Measurements from ENCODE around the gene ADAP1. TPM values are rescaled to one million over a fixed set of nuclear protein-coding genes. Genes with fewer than 3 reads are reported as not detected.

The ADAP1 gene
- polyA plus RNA-seq, 3 donors, result 49.1 to 117 (median 72.2) TPM

GRCh38 chr7:859359-860030, 95.0 kb downstream of the ADAP1 start:
- Histone ChIP-seq H3K4me1 (ENCODE audit: control insufficient read depth in 1 of 2, insufficient read depth in 2 of 2, low read length in 2 of 2) (no peaks in the 10 kb centered on the region), H3K9me3 (replicated peaks in 1 of 2; ENCODE audit: control insufficient read depth in 1 of 2, insufficient read depth in 1 of 2, low read length in 2 of 2) (no peaks in the 10 kb centered on the region), H3K27ac (ENCODE audit: low read depth in 1 of 2, low read length in 2 of 2) (no peak overlapping the region), H3K9ac (ENCODE audit: insufficient read depth, low read length, poor library complexity, severe bottlenecking) (no peak overlapping the region), H3K4me3 (replicated peaks in 1 of 3; ENCODE audit: low read depth in 2 of 3, low read length in 3 of 3) (no peak overlapping the region), H3K79me2 (ENCODE audit: insufficient read depth, low read length) (no peaks in the 10 kb centered on the region), H3K4me2 (replicated peaks; ENCODE audit: extremely low read depth, low read length, poor library complexity, severe bottlenecking) (no peak overlapping the region), H2AFZ (ENCODE audit: insufficient read depth, low read depth, low read length, poor library complexity, severe bottlenecking) (no peak overlapping the region), H3K36me3 (replicated peaks in 1 of 2; ENCODE audit: control insufficient read depth in 1 of 2, insufficient read depth in 2 of 2, low read length in 2 of 2) (peaks cover 70 to 98% of the 10 kb centered on the region in 2 donors), H3K27me3 (ENCODE audit: control insufficient read depth in 2 of 2, insufficient read depth in 2 of 2, low read length in 2 of 2) (no peaks in the 10 kb centered on the region), H4K20me1 (ENCODE audit: insufficient read depth, low read length) (no peaks in the 10 kb centered on the region)
- Mint-ChIP-seq H3K27me3 (ENCODE audit: low read depth in 3 of 3) (peaks cover 0 to 3% (median 0%) of the 10 kb centered on the region in 3 donors), H3K4me3 (no peak overlapping the region), H3K27ac (no peak overlapping the region), H3K36me3 (peaks cover 85 to 96% of the 10 kb centered on the region in 2 donors), H3K4me1 (no peaks in the 10 kb centered on the region), H3K9me3 (no peaks in the 10 kb centered on the region)
- no peak for TF ChIP-seq CTCF (IDR thresholded peaks at IDR 0.05)
- WGBS (ENCODE audit: insufficient coverage), result 87% methylated on average over 3 of the region's 16 CpGs
- DNase-seq, result no peak
- intact Hi-C loops (cut with micrococcal nuclease), result no loop called here

GRCh38 chr7:857661-858060, 96.8 kb downstream of the ADAP1 start:
- Mint-ChIP-seq H3K36me3 (peaks cover 92 to 97% of the 10 kb centered on the region in 2 donors), H3K9me3 (no peaks in the 10 kb centered on the region), H3K4me3 (no peak overlapping the region), H3K27me3 (ENCODE audit: low read depth in 3 of 3) (peaks cover 0 to 3% (median 0%) of the 10 kb centered on the region in 3 donors), H3K27ac (no peak overlapping the region), H3K4me1 (no peaks in the 10 kb centered on the region)
- DNase-seq, result no peak
- H3K9me3 ChIP-seq (replicated peaks in 1 of 2; ENCODE audit: control insufficient read depth in 1 of 2, insufficient read depth in 1 of 2, low read length in 2 of 2), result no peaks in the 10 kb centered on the region
- H3K27ac ChIP-seq (ENCODE audit: low read depth in 1 of 2, low read length in 2 of 2), result no peak overlapping the region
- H3K27me3 ChIP-seq (ENCODE audit: control insufficient read depth in 2 of 2, insufficient read depth in 2 of 2, low read length in 2 of 2), result no peaks in the 10 kb centered on the region
- H3K36me3 ChIP-seq (replicated peaks in 1 of 2; ENCODE audit: control insufficient read depth in 1 of 2, insufficient read depth in 2 of 2, low read length in 2 of 2), result peaks cover 82 to 99% of the 10 kb centered on the region in 2 donors
- 94% methylated on average over 6 of the region's 9 CpGs for WGBS (ENCODE audit: insufficient coverage)
- H3K4me1 ChIP-seq (ENCODE audit: control insufficient read depth in 1 of 2, insufficient read depth in 2 of 2, low read length in 2 of 2), result no peaks in the 10 kb centered on the region
- no peak for TF ChIP-seq CTCF (IDR thresholded peaks at IDR 0.05)
- intact Hi-C loops (cut with micrococcal nuclease), result no loop called here
- H3K9ac ChIP-seq (ENCODE audit: insufficient read depth, low read length, poor library complexity, severe bottlenecking), result no peak overlapping the region
- H3K4me3 ChIP-seq (replicated peaks in 1 of 3; ENCODE audit: low read depth in 2 of 3, low read length in 3 of 3), result no peak overlapping the region
- no peak overlapping the region for H3K4me2 ChIP-seq (replicated peaks; ENCODE audit: extremely low read depth, low read length, poor library complexity, severe bottlenecking)
- no peaks in the 10 kb centered on the region for H3K79me2 ChIP-seq (ENCODE audit: insufficient read depth, low read length)
- H2AFZ ChIP-seq (ENCODE audit: insufficient read depth, low read depth, low read length, poor library complexity, severe bottlenecking), result no peak overlapping the region
- H4K20me1 ChIP-seq (ENCODE audit: insufficient read depth, low read length), result no peaks in the 10 kb centered on the region
